Lower leg skin (tissue), 3 donors: ENCODE data around the gene C1QL1.

Experiments used
- POLR2A ChIP-seq, 2 donors: fragments of 450-650 bp; IDR thresholded peaks; one replicate each; pipeline ENCODE4 v1.6.1; 2016 to 2017; ENCODE audit warnings: antibody characterized with exemption in 2 of 2, mild to moderate bottlenecking in 1 of 2, moderate library complexity in 1 of 2
- TF ChIP-seq, protein P1 (sequence below), 3 donors: fragments of 450-650 bp; IDR thresholded peaks; one replicate each; pipeline ENCODE4 v1.5.1; 2016; ENCODE audit warnings: antibody characterized with exemption in 3 of 3, mild to moderate bottlenecking in 3 of 3, moderate library complexity in 2 of 3

GRCh38 chr17:44915862-44916780, 52.0 kb downstream of the C1QL1 start:
- TF ChIP-seq, protein P1, sequence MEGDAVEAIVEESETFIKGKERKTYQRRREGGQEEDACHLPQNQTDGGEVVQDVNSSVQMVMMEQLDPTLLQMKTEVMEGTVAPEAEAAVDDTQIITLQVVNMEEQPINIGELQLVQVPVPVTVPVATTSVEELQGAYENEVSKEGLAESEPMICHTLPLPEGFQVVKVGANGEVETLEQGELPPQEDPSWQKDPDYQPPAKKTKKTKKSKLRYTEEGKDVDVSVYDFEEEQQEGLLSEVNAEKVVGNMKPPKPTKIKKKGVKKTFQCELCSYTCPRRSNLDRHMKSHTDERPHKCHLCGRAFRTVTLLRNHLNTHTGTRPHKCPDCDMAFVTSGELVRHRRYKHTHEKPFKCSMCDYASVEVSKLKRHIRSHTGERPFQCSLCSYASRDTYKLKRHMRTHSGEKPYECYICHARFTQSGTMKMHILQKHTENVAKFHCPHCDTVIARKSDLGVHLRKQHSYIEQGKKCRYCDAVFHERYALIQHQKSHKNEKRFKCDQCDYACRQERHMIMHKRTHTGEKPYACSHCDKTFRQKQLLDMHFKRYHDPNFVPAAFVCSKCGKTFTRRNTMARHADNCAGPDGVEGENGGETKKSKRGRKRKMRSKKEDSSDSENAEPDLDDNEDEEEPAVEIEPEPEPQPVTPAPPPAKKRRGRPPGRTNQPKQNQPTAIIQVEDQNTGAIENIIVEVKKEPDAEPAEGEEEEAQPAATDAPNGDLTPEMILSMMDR (IDR thresholded peaks at IDR 0.05), result no peak
- no peak for TF ChIP-seq POLR2A (IDR thresholded peaks at IDR 0.05)
